ENCODE measurements around the gene EIF4A3. TPM values are rescaled to one million over a fixed set of nuclear protein-coding genes. Genes with fewer than 3 reads are reported as not detected.

EIF4A3 gene
- total RNA-seq, 4 donors from 2014 or later: 31.0 to 61.0 (median 39.8) TPM

- WGBS: 81% methylated on average over 4 of the region's 6 CpGs
- Histone ChIP-seq H3K27me3 (peaks cover 0 to 36% (median 0%) of the 10 kb centered on the region in 4 donors), H3K36me3 (peaks cover 0 to 19% (median 12%) of the 10 kb centered on the region in 4 donors), H3K27ac (replicated peaks in 1 of 4) (no peak overlapping the region), H3K9me3 (no peaks in the 10 kb centered on the region), H3K4me3 (no peak overlapping the region), H3K4me1 (no peaks in the 10 kb centered on the region)
- DNase-seq (ENCODE audit: extremely low spot score): no peak
- no peak for TF ChIP-seq POLR2A (IDR thresholded peaks at IDR 0.05; ENCODE audit: low read depth)
- no peak for TF ChIP-seq POLR2AphosphoS5 (IDR thresholded peaks at IDR 0.05)
- no peak for TF ChIP-seq EP300 (IDR thresholded peaks at IDR 0.05)
- TF ChIP-seq CTCF (IDR thresholded peaks at IDR 0.05): no peak
- intact Hi-C loops (cut with DNase I): no loop called here
These were observed 23.9 kb downstream of the EIF4A3 start for GRCh38 chr17:80122926-80123505.

- Histone ChIP-seq H3K4me3 (no peak overlapping the region), H3K27ac (replicated peaks in 1 of 4) (no peak overlapping the region), H3K27me3 (peaks cover 0 to 36% (median 0%) of the 10 kb centered on the region in 4 donors), H3K9me3 (no peaks in the 10 kb centered on the region), H3K4me1 (no peaks in the 10 kb centered on the region), H3K36me3 (peaks cover 5 to 28% (median 12%) of the 10 kb centered on the region in 4 donors)
- TF ChIP-seq POLR2A (IDR thresholded peaks at IDR 0.05; ENCODE audit: low read depth): no peak
- TF ChIP-seq CTCF (IDR thresholded peaks at IDR 0.05): no peak
- no peak for TF ChIP-seq EP300 (IDR thresholded peaks at IDR 0.05)
- TF ChIP-seq POLR2AphosphoS5 (IDR thresholded peaks at IDR 0.05): no peak
- intact Hi-C loops (cut with DNase I): no loop called here
- WGBS: 96% methylated on average over 10 of the region's 17 CpGs
- DNase-seq (ENCODE audit: extremely low spot score): no peak
These were observed 24.8 kb downstream of the EIF4A3 start for GRCh38 chr17:80122026-80122575.

GRCh38 chr17:80119839-80120238, 27.1 kb downstream of the EIF4A3 start:
- H3K27ac ChIP-seq (replicated peaks in 1 of 4): no peak overlapping the region
- no peak for DNase-seq (ENCODE audit: extremely low spot score)
- H3K4me1 ChIP-seq: peaks cover 0 to 5% (median 0%) of the 10 kb centered on the region in 4 donors
- TF ChIP-seq CTCF (IDR thresholded peaks at IDR 0.05) (no peak), POLR2AphosphoS5 (IDR thresholded peaks at IDR 0.05) (no peak), POLR2A (IDR thresholded peaks at IDR 0.05; ENCODE audit: low read depth) (no peak), EP300 (IDR thresholded peaks at IDR 0.05) (no peak)
- intact Hi-C loops (cut with DNase I): no loop called here
- no peaks in the 10 kb centered on the region for H3K9me3 ChIP-seq
- no peak overlapping the region for H3K4me3 ChIP-seq
- H3K36me3 ChIP-seq: peaks cover 6 to 30% (median 14%) of the 10 kb centered on the region in 4 donors
- peaks cover 0 to 23% (median 0%) of the 10 kb centered on the region in 4 donors for H3K27me3 ChIP-seq
- 87% methylated on average over 9 of the region's 9 CpGs for WGBS

GRCh38 chr17:80119271-80119791, 27.6 kb downstream of the EIF4A3 start:
- Histone ChIP-seq H3K4me3 (no peak overlapping the region), H3K27me3 (peaks cover 0 to 17% (median 0%) of the 10 kb centered on the region in 4 donors), H3K4me1 (peaks cover 0 to 5% (median 0%) of the 10 kb centered on the region in 4 donors), H3K9me3 (no peaks in the 10 kb centered on the region), H3K36me3 (peaks cover 6 to 30% (median 14%) of the 10 kb centered on the region in 4 donors), H3K27ac (replicated peaks in 1 of 4) (no peak overlapping the region)
- TF ChIP-seq POLR2AphosphoS5 (IDR thresholded peaks at IDR 0.05): no peak
- intact Hi-C loops (cut with DNase I): no loop called here
- 87% methylated on average over 20 of the region's 24 CpGs for WGBS
- no peak for DNase-seq (ENCODE audit: extremely low spot score)

GRCh38 chr17:80118601-80119270, 28.2 kb downstream of the EIF4A3 start:
- 94% methylated on average over 9 of the region's 35 CpGs for WGBS
- TF ChIP-seq POLR2AphosphoS5 (IDR thresholded peaks at IDR 0.05) (no peak), CTCF (IDR thresholded peaks at IDR 0.05) (no peak), POLR2A (IDR thresholded peaks at IDR 0.05; ENCODE audit: low read depth) (no peak), EP300 (IDR thresholded peaks at IDR 0.05) (no peak)
- DNase-seq (ENCODE audit: extremely low spot score): no peak

More at GRCh38 chr17:80118601-80119270, 28.2 kb downstream of the EIF4A3 start:
- peaks cover 0 to 12% (median 0%) of the 10 kb centered on the region in 4 donors for H3K27me3 ChIP-seq
- H3K9me3 ChIP-seq: no peaks in the 10 kb centered on the region
- intact Hi-C loops (cut with DNase I): no loop called here
- no peak overlapping the region for H3K27ac ChIP-seq (replicated peaks in 1 of 4)
- H3K36me3 ChIP-seq: peaks cover 6 to 30% (median 14%) of the 10 kb centered on the region in 4 donors
- H3K4me1 ChIP-seq: peaks cover 0 to 5% (median 0%) of the 10 kb centered on the region in 4 donors
- H3K4me3 ChIP-seq: no peak overlapping the region

Data from esophagus muscularis mucosa (tissue), 4 donors.